H9 (cell line): ENCODE results near the gene TNKS1BP1. TPM values are rescaled to one million over a fixed set of nuclear protein-coding genes. Genes with fewer than 3 reads are reported as not detected.

ENCODE experiments used
- DNase-seq: peaks from one replicate; pipeline ENCODE4 v3.0.0-alpha.2; 2017
- H2AFZ ChIP-seq: one replicate; pipeline ENCODE4 v1.6.1; 2013; ENCODE audit warnings: mild to moderate bottlenecking, low read length, control low read depth, moderate library complexity
- H2AK5ac ChIP-seq: 2 replicates; pipeline ENCODE4 v1.6.1; 2013; ENCODE audit warnings: low read length, control low read depth, mixed read lengths; ENCODE audit not compliant: insufficient read length
- H2BK120ac ChIP-seq: one replicate; pipeline ENCODE4 v1.6.1; 2013; ENCODE audit warnings: low read depth, mild to moderate bottlenecking, low read length, control low read depth, inconsistent platforms; ENCODE audit not compliant: poor library complexity, severe bottlenecking
- H2BK12ac ChIP-seq: 2 replicates; pipeline ENCODE4 v1.6.1; 2013; ENCODE audit warnings: low read length, control low read depth, mixed read lengths, low read depth; ENCODE audit not compliant: insufficient read length
- H2BK15ac ChIP-seq: 2 replicates; pipeline ENCODE4 v1.6.1; 2013; ENCODE audit warnings: low read depth, low read length, control low read depth
- H2BK20ac ChIP-seq: one replicate; pipeline ENCODE4 v1.6.1; 2013; ENCODE audit warnings: low read depth, mild to moderate bottlenecking, low read length, control low read depth, inconsistent platforms; ENCODE audit not compliant: poor library complexity, severe bottlenecking
- H2BK5ac ChIP-seq: 2 replicates; pipeline ENCODE4 v1.6.1; 2013; ENCODE audit warnings: low read length, control low read depth, mixed read lengths; ENCODE audit not compliant: insufficient read length
- H3K14ac ChIP-seq: 2 replicates; pipeline ENCODE4 v1.6.1; 2013; ENCODE audit warnings: low read length, control low read depth; ENCODE audit not compliant: insufficient read depth
- H3K18ac ChIP-seq: 2 replicates; pipeline ENCODE4 v1.6.1; 2013; ENCODE audit warnings: low read depth, mild to moderate bottlenecking, mixed read lengths, low read length, control low read depth; ENCODE audit not compliant: insufficient read length
- H3K23ac ChIP-seq: 2 replicates; pipeline ENCODE4 v1.6.1; 2013; ENCODE audit warnings: low read length, control low read depth, mixed read lengths, low read depth; ENCODE audit not compliant: insufficient read length
- H3K23me2 ChIP-seq: 2 replicates; pipeline ENCODE4 v1.6.1; 2013; ENCODE audit warnings: low read depth, mild to moderate bottlenecking, mixed read lengths, low read length, control low read depth; ENCODE audit not compliant: insufficient read length, poor library complexity, severe bottlenecking
- H3K27ac ChIP-seq: 2 replicates; pipeline ENCODE4 v1.5.1; 2013; ENCODE audit warnings: low read length, control low read depth, mixed read lengths, low read depth; ENCODE audit not compliant: insufficient read length
- H3K27me3 ChIP-seq: 2 replicates; pipeline ENCODE4 v1.6.1; 2013; ENCODE audit warnings: low read length, control low read depth, inconsistent platforms; ENCODE audit not compliant: insufficient read depth
- H3K4ac ChIP-seq: 2 replicates; pipeline ENCODE4 v1.6.1; 2013; ENCODE audit warnings: low read depth, mild to moderate bottlenecking, control low read depth, inconsistent platforms, low read length, moderate library complexity
- H3K4me1 ChIP-seq: 2 replicates; pipeline ENCODE4 v1.6.1; 2013; ENCODE audit warnings: low read length, control low read depth, inconsistent platforms; ENCODE audit not compliant: insufficient read depth
- H3K4me2 ChIP-seq: 2 replicates; pipeline ENCODE4 v1.6.1; 2013; ENCODE audit warnings: low read length, control low read depth, mixed read lengths; ENCODE audit not compliant: insufficient read length, insufficient read depth
- H3K56ac ChIP-seq: 2 replicates; pipeline ENCODE4 v1.6.1; 2013; ENCODE audit warnings: low read depth, mild to moderate bottlenecking, mixed read lengths, low read length, control low read depth; ENCODE audit not compliant: insufficient read length
- H3K79me1 ChIP-seq: 2 replicates; pipeline ENCODE4 v1.6.1; 2013; ENCODE audit warnings: low read depth, mild to moderate bottlenecking, moderate library complexity, low read length, control low read depth, inconsistent platforms; ENCODE audit not compliant: insufficient read depth, poor library complexity, severe bottlenecking
- H3K79me2 ChIP-seq: 2 replicates; pipeline ENCODE4 v1.6.1; 2013; ENCODE audit warnings: low read length, control low read depth, inconsistent platforms; ENCODE audit not compliant: insufficient read depth
- H3K9ac ChIP-seq: 2 replicates; pipeline ENCODE4 v1.6.1; 2013; ENCODE audit warnings: low read length, control low read depth, mixed read lengths; ENCODE audit not compliant: insufficient read length; ENCODE audit errors: extremely low read depth
- H3K9me3 ChIP-seq: one replicate; pipeline ENCODE4 v1.6.1; 2013; ENCODE audit warnings: low read depth, low read length, inconsistent platforms; ENCODE audit not compliant: control insufficient read depth
- H3T11ph ChIP-seq: one replicate; pipeline ENCODE4 v1.6.1; 2013; ENCODE audit warnings: mild to moderate bottlenecking, low read length, control low read depth, inconsistent platforms
- H4K20me1 ChIP-seq: one replicate; pipeline ENCODE4 v1.6.1; 2013; ENCODE audit not compliant: control insufficient read depth, insufficient read length, insufficient read depth
- H4K5ac ChIP-seq: 2 replicates; pipeline ENCODE4 v1.6.1; 2013; ENCODE audit warnings: low read depth, mild to moderate bottlenecking, mixed read lengths, low read length, control low read depth; ENCODE audit not compliant: insufficient read length
- H4K8ac ChIP-seq: replicated peaks from 2 replicates; pipeline ENCODE4 v1.6.1; 2013; ENCODE audit warnings: low read length, control low read depth, mixed read lengths, low read depth; ENCODE audit not compliant: insufficient read length
- H4K91ac ChIP-seq: 2 replicates; pipeline ENCODE4 v1.6.1; 2013; ENCODE audit warnings: low read depth, mild to moderate bottlenecking, moderate library complexity, mixed read lengths, low read length, control low read depth; ENCODE audit not compliant: insufficient read length
- H3K27ac Mint-ChIP-seq, 3 experiments: 2 replicates in 2 of 3; 3 replicates in 1 of 3; pipeline ENCODE4 v1.8.0; 2020 to 2021; ENCODE audit warnings: mixed read lengths in 3 of 3, mild to moderate bottlenecking in 1 of 3, moderate library complexity in 1 of 3
- H3K27me3 Mint-ChIP-seq: 2 replicates; pipeline ENCODE4 v1.8.0; 2021; ENCODE audit warnings: low read depth, mild to moderate bottlenecking, moderate library complexity, mixed read lengths
- H3K36me3 Mint-ChIP-seq, 3 experiments: 2 replicates in 2 of 3; 3 replicates in 1 of 3; pipeline ENCODE4 v1.8.0; 2020 to 2021; ENCODE audit warnings: low read depth in 3 of 3, mixed read lengths in 3 of 3; ENCODE audit not compliant: insufficient read depth in 1 of 3
- H3K4me1 Mint-ChIP-seq, 2 experiments: 2 replicates each; pipeline ENCODE4 v1.8.0; 2020; ENCODE audit warnings: mixed read lengths in 2 of 2
- H3K4me3 Mint-ChIP-seq, 2 experiments: 2 replicates in 1 of 2; 3 replicates in 1 of 2; pipeline ENCODE4 v1.8.0; 2020 to 2021; ENCODE audit warnings: mild to moderate bottlenecking in 2 of 2, mixed read lengths in 2 of 2, moderate library complexity in 1 of 2
- H3K9me3 Mint-ChIP-seq, 2 experiments: 2 replicates in 1 of 2; 3 replicates in 1 of 2; pipeline ENCODE4 v1.8.0; 2020; ENCODE audit warnings: mild to moderate bottlenecking in 2 of 2, mixed read lengths in 2 of 2, moderate library complexity in 1 of 2
- CTCF ChIP-seq: fragments of 200-600 bp; sonication (generic); conservative IDR thresholded peaks from 3 replicates; pipeline ENCODE4 v1.8.0; 2021; ENCODE audit warnings: antibody characterized with exemption, mild to moderate bottlenecking
- WGBS: extraction: QIAGEN DNeasy Blood & Tissue Kit; methylation state at CpG from one replicate; pipeline ENCODE4 v1.1.7; 2013; ENCODE audit warnings: missing lambda C conversion rate, low lambda C conversion rate, mixed read lengths; ENCODE audit not compliant: insufficient read length; ENCODE audit errors: extremely low coverage; 5-methylcytosine and 5-hydroxymethylcytosine counted together
- total RNA-seq: library from RNA; stranded (reverse); gene quantifications from 2 replicates; pipeline ENCODE4 v1.2.1, GENCODE V29; 2021

TNKS1BP1 gene
- total RNA-seq, 1 experiment from 2014 or later = 130 TPM

GRCh38 chr11:57311109-57311936 is 13.4 kb downstream of the TNKS1BP1 start:
- no CpG with 5 or more reads among the region's 31 CpGs for WGBS
- H3K79me2 ChIP-seq = peaks cover 5% of the 10 kb centered on the region; the same call in 1 of the 2 replicates

More at GRCh38 chr11:57311109-57311936, 13.4 kb downstream of the TNKS1BP1 start:
- Histone ChIP-seq H4K91ac (no peak overlapping the region), H4K20me1 (no peaks in the 10 kb centered on the region), H3K4ac (no peak overlapping the region), H3K79me1 (no peaks in the 10 kb centered on the region), H3K27ac (no peak overlapping the region), H3K9me3 (no peaks in the 10 kb centered on the region), H2BK15ac (no peak overlapping the region), H2BK12ac (no peak overlapping the region), H3K23ac (no peak overlapping the region), H3K23me2 (peaks cover 6% of the 10 kb centered on the region), H2AFZ (no peak overlapping the region), H2BK20ac (no peak overlapping the region), H3K4me1 (peaks cover 20% of the 10 kb centered on the region), H3K4me2 (peak overlapping the region; percentile 48), H3K56ac (no peak overlapping the region), H4K5ac (no peak overlapping the region), H3K14ac (peak overlapping the region; percentile 46; the same call in 1 of the 2 replicates), H2BK5ac (no peak overlapping the region), H3K9ac (peak overlapping the region; percentile 2), H4K8ac (no peak overlapping the region), H2AK5ac (no peak overlapping the region), H3K27me3 (no peaks in the 10 kb centered on the region), H3K18ac (peak overlapping the region; percentile 35), H3T11ph (no peak overlapping the region), H2BK120ac (no peak overlapping the region)
- H3K36me3 Mint-ChIP-seq = peaks cover 35 to 59% (median 41%) of the 10 kb centered on the region in 3 experiments
- peak overlapping the region; percentile 36 to 86 (median 53); a peak in 3 of 7 replicates for H3K27ac Mint-ChIP-seq
- peak overlapping the region; percentile 47 to 68; a peak in 4 of 5 replicates for H3K4me3 Mint-ChIP-seq
- DNase-seq = peak; percentile 98
- H3K27me3 Mint-ChIP-seq = no peaks in the 10 kb centered on the region
- H3K9me3 Mint-ChIP-seq = no peaks in the 10 kb centered on the region
- TF ChIP-seq CTCF = no peak
- peaks cover 24 to 25% of the 10 kb centered on the region in 2 experiments for H3K4me1 Mint-ChIP-seq
